Hepatocyte (in vitro differentiated cells): ENCODE results near the gene PGAP3. TPM values are rescaled to one million over a fixed set of nuclear protein-coding genes. Genes with fewer than 3 reads are reported as not detected.

Source experiments
- DNase-seq: peaks from one replicate; pipeline ENCODE4 v3.0.0-alpha.2; 2016; ENCODE audit warnings: low spot score
- H2AFZ ChIP-seq: fragments of 200-600 bp; sonication (generic); 2 replicates; pipeline ENCODE4 v1.6.0; 2016; ENCODE audit warnings: antibody characterized with exemption, mild to moderate bottlenecking
- H3K27ac ChIP-seq: fragments of 200-600 bp; sonication (generic); 2 replicates; pipeline ENCODE4 v1.5.1; 2016; ENCODE audit warnings: mild to moderate bottlenecking
- H3K27me3 ChIP-seq: fragments of 200-600 bp; sonication (generic); 2 replicates; pipeline ENCODE4 v1.6.1; 2016
- H3K36me3 ChIP-seq: fragments of 200-600 bp; sonication (generic); replicated peaks from 2 replicates; pipeline ENCODE4 v1.5.1; 2016; ENCODE audit warnings: low read depth; ENCODE audit not compliant: insufficient read depth
- H3K4me1 ChIP-seq: fragments of 200-600 bp; sonication (generic); 2 replicates; pipeline ENCODE4 v1.5.1; 2016; ENCODE audit warnings: mild to moderate bottlenecking, moderate library complexity; ENCODE audit not compliant: insufficient read depth
- H3K4me2 ChIP-seq: fragments of 200-600 bp; sonication (generic); 2 replicates; pipeline ENCODE4 v1.6.0; 2016
- H3K4me3 ChIP-seq: fragments of 200-600 bp; sonication (generic); 2 replicates; pipeline ENCODE4 v1.5.1; 2016; ENCODE audit warnings: mild to moderate bottlenecking
- H3K79me2 ChIP-seq: fragments of 200-600 bp; sonication (generic); 2 replicates; pipeline ENCODE4 v1.6.0; 2017; ENCODE audit warnings: mild to moderate bottlenecking
- H3K9me2 ChIP-seq: fragments of 200-600 bp; sonication (generic); replicated peaks from 2 replicates; pipeline ENCODE4 v1.6.0; 2017; ENCODE audit warnings: mild to moderate bottlenecking; ENCODE audit not compliant: insufficient read depth
- H3K9me3 ChIP-seq: fragments of 200-600 bp; sonication (generic); 2 replicates; pipeline ENCODE4 v1.5.1; 2016; ENCODE audit warnings: low read depth, mild to moderate bottlenecking
- H4K20me1 ChIP-seq: fragments of 200-600 bp; sonication (generic); 2 replicates; pipeline ENCODE4 v1.6.0; 2016; ENCODE audit warnings: mild to moderate bottlenecking; ENCODE audit not compliant: insufficient read depth, poor library complexity, severe bottlenecking
- CTCF ChIP-seq: fragments of 200-600 bp; sonication (generic); IDR thresholded peaks from 2 replicates; pipeline ENCODE4 v1.5.1; 2016; ENCODE audit warnings: antibody characterized with exemption, mild to moderate bottlenecking; ENCODE audit not compliant: poor library complexity
- EZH2 ChIP-seq: fragments of 200-600 bp; sonication (generic); IDR thresholded peaks from 2 replicates; pipeline ENCODE4 v1.6.1; 2016; ENCODE audit warnings: antibody characterized with exemption, mild to moderate bottlenecking, borderline replicate concordance
- EZH2phosphoT487 ChIP-seq: fragments of 200-600 bp; sonication (generic); IDR thresholded peaks from one replicate; pipeline ENCODE4 v1.6.1; 2018; ENCODE audit warnings: antibody characterized with exemption, mild to moderate bottlenecking, low read depth, moderate library complexity; ENCODE audit not compliant: unreplicated experiment, severe bottlenecking
- WGBS: methylation state at CpG from one replicate; pipeline ENCODE4 v1.1.6; 2016; ENCODE audit warnings: low lambda C conversion rate; ENCODE audit errors: missing lambda C conversion rate; 5-methylcytosine and 5-hydroxymethylcytosine counted together
- polyA plus RNA-seq: library from polyadenylated mRNA; unstranded; fragments of >200 nt; fragmentation: Nextera tagmentation; extraction: Ambion mirVana; gene quantifications from 2 replicates; pipeline ENCODE4 v1.2.1, GENCODE V29; 2016
- total RNA-seq: library from RNA; depleted of rRNA; stranded (reverse); fragments of >200 nt; gene quantifications from 2 replicates; pipeline ENCODE4 v1.2.3, GENCODE V29; 2014

The PGAP3 gene
- total and polyA plus RNA-seq, 2 experiments from 2014 or later = 33.0 to 35.4 TPM

- H3K27me3 ChIP-seq = peaks cover 46% of the 10 kb centered on the region
- H3K4me3 ChIP-seq = no peak overlapping the region
- no peak for TF ChIP-seq EZH2phosphoT487
- TF ChIP-seq EZH2 = no peak
- TF ChIP-seq CTCF = no peak
These were observed 62.6 kb downstream of the PGAP3 start for GRCh38 chr17:39625198-39625785.

GRCh38 chr17:39624313-39624712 is 63.5 kb downstream of the PGAP3 start:
- DNase-seq = no peak
- Histone ChIP-seq H2AFZ (no peak overlapping the region), H3K27ac (no peak overlapping the region), H4K20me1 (no peaks in the 10 kb centered on the region), H3K79me2 (no peaks in the 10 kb centered on the region), H3K4me2 (no peak overlapping the region), H3K4me1 (peaks cover 19% of the 10 kb centered on the region), H3K9me3 (no peaks in the 10 kb centered on the region), H3K4me3 (no peak overlapping the region), H3K27me3 (peaks cover 51% of the 10 kb centered on the region), H3K36me3 (no peaks in the 10 kb centered on the region), H3K9me2 (no peaks in the 10 kb centered on the region)
- 69% methylated on average over 7 of the region's 8 CpGs for WGBS
- TF ChIP-seq EZH2 (no peak), EZH2phosphoT487 (no peak), CTCF (no peak)

More at GRCh38 chr17:39625198-39625785, 62.6 kb downstream of the PGAP3 start:
- H4K20me1 ChIP-seq = no peaks in the 10 kb centered on the region
- no peak overlapping the region for H3K27ac ChIP-seq
- H3K4me2 ChIP-seq = no peak overlapping the region
- DNase-seq = no peak
- H3K9me2 ChIP-seq = no peaks in the 10 kb centered on the region
- no peaks in the 10 kb centered on the region for H3K79me2 ChIP-seq
- no peaks in the 10 kb centered on the region for H3K9me3 ChIP-seq
- H3K4me1 ChIP-seq = peaks cover 17% of the 10 kb centered on the region
- 82% methylated on average over 5 of the region's 5 CpGs for WGBS
- no peak overlapping the region for H2AFZ ChIP-seq
- H3K36me3 ChIP-seq = no peaks in the 10 kb centered on the region

- Histone ChIP-seq H2AFZ (no peak overlapping the region), H3K9me3 (no peaks in the 10 kb centered on the region), H3K4me1 (peaks cover 23% of the 10 kb centered on the region), H4K20me1 (no peaks in the 10 kb centered on the region), H3K4me2 (no peak overlapping the region), H3K36me3 (no peaks in the 10 kb centered on the region), H3K27ac (no peak overlapping the region), H3K4me3 (no peak overlapping the region), H3K27me3 (peaks cover 52% of the 10 kb centered on the region), H3K9me2 (no peaks in the 10 kb centered on the region), H3K79me2 (no peaks in the 10 kb centered on the region)
- WGBS = 2% methylated on average over 14 of the region's 16 CpGs
- DNase-seq = peak; percentile 86
- peak; percentile 86 for TF ChIP-seq CTCF
- no peak for TF ChIP-seq EZH2
- no peak for TF ChIP-seq EZH2phosphoT487
These were observed 64.4 kb downstream of the PGAP3 start for GRCh38 chr17:39623356-39623950.
